ENCODE data around the gene RPL18A.

DNA sequence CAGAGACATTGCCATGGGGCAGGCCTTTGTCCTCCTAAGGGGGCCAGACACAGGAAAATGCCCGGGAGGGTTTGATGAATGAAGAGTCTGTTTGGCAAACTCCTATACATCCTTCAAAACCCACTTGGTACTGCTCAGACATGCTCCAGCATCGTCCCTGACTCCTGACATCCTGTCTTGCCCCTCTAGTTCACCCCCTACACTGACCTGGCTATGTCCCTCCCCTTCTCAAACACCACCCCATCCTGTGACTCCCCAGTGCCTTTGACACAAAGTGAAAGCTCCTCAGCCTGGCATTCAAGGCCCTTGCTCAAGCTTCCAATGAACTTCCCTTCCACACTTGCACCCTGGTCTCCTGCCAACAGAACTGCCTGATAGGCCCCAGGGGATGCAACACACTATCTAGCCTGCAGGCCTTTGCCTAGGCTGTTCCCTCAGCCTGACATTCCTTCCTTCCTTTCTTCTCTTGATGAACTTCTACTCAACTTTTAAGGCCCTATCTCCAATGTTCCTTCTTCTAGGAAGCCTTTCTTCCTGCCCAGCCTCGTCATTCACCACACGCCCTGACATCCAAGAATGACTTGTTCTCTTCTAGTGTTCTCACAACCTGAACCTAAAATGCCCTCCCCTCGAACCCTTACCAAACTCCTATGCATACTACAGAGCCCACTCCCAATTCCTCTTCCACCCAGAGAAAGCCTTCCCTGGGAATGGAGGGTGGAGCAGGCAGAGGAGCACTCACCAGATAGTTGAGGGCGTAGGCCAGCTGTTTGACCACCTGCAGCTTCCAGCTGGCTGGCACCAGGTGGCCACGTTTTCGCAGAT is 24.3 kb upstream of the RPL18A start:
- TF ChIP-seq, protein P1, sequence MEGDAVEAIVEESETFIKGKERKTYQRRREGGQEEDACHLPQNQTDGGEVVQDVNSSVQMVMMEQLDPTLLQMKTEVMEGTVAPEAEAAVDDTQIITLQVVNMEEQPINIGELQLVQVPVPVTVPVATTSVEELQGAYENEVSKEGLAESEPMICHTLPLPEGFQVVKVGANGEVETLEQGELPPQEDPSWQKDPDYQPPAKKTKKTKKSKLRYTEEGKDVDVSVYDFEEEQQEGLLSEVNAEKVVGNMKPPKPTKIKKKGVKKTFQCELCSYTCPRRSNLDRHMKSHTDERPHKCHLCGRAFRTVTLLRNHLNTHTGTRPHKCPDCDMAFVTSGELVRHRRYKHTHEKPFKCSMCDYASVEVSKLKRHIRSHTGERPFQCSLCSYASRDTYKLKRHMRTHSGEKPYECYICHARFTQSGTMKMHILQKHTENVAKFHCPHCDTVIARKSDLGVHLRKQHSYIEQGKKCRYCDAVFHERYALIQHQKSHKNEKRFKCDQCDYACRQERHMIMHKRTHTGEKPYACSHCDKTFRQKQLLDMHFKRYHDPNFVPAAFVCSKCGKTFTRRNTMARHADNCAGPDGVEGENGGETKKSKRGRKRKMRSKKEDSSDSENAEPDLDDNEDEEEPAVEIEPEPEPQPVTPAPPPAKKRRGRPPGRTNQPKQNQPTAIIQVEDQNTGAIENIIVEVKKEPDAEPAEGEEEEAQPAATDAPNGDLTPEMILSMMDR (IDR thresholded peaks at IDR 0.05), result no peak
- TF ChIP-seq POLR2A (IDR thresholded peaks at IDR 0.05), result no peak
- TF ChIP-seq POLR2AphosphoS5 (IDR thresholded peaks at IDR 0.05), result no peak
- no peak for TF ChIP-seq EP300 (IDR thresholded peaks at IDR 0.05)
